Cardiac atrium fibroblast (primary cell): ENCODE results near the gene DEFB112. TPM values are rescaled to one million over a fixed set of nuclear protein-coding genes. Genes with fewer than 3 reads are reported as not detected.

Experiments used
- total RNA-seq: library from RNA; depleted of rRNA; stranded (reverse); fragments of >200 nt; gene quantifications from 2 replicates; pipeline ENCODE4 v1.2.3, GENCODE V29; 2015

DEFB112 gene
- total RNA-seq: not detected in 2 replicates

GRCh38 chr6:50049829-50050228 lies at the start of gene DEFB112:
Gene DEFB112, minus strand, starts transcription at chr6:50049929. Its CDS starts 60 bp downstream, at chr6:50049869.

GRCh38 chr6:50021894-50022293 lies 27.8 kb downstream of the DEFB112 start, which contains the start of gene DEFB110:
Gene DEFB110, minus strand, starts transcription at chr6:50021994. Its CDS starts 59 bp downstream, at chr6:50021935.

Other genes starting within 250 kb of the DEFB112 start
- gene CRISP1, start 183.4 kb downstream of the DEFB112 start, total RNA-seq: not detected in 2 replicates
- gene DEFB114, start 85.8 kb downstream of the DEFB112 start, total RNA-seq: not detected in 2 replicates
- not detected in 2 replicates for gene DEFB113, start 80.3 kb downstream of the DEFB112 start, total RNA-seq
- not detected in 2 replicates for gene DEFB110, start 27.9 kb downstream of the DEFB112 start, total RNA-seq